ENCODE results near the gene PTCH1. TPM values are rescaled to one million over a fixed set of nuclear protein-coding genes. Genes with fewer than 3 reads are reported as not detected.

The PTCH1 gene
- total and polyA plus RNA-seq, 8 donors: 3.9 to 53.3 (median 23.5) TPM

DNA sequence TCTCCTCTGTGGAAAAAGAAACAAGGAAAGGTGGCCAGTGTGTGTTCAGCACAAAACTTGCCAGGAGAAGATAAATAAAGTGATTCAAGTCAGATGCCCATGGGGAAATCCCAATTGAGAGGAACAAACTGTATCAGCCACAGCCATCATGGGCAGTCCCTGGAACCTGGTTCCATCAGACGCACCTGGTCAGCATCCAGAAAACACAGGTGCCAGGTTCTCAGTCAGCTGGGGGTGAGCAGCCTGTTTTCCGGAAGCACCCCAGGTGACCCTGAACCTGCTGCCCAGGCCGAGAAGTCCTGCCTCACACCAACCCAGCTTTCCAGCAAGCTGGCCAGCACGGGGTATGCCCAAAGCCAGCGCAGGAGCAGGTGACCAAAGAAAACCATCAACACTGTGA, 30.5 kb downstream of the PTCH1 start:
- Histone ChIP-seq H3K27ac (peak overlapping the region; percentile 54 to 73 (median 64)), H3K36me3 (peaks cover 0 to 7% (median 2%) of the 10 kb centered on the region in 4 donors), H3K4me1 (peaks cover 18 to 56% (median 39%) of the 10 kb centered on the region in 4 donors), H3K4me3 (no peak overlapping the region), H3K27me3 (no peaks in the 10 kb centered on the region), H3K9me3 (no peaks in the 10 kb centered on the region)
- 17 to 46% (median 32%) methylated on average over 5 of the region's 5 CpGs for WGBS, 5 donors
- TF ChIP-seq EP300 (IDR thresholded peaks at IDR 0.05) (no peak), POLR2AphosphoS5 (IDR thresholded peaks at IDR 0.05) (peak in 2 of 3 donors; percentile 75 to 83)
- intact Hi-C loops (cut with DNase I; ENCODE audit: low total_unique reads): no loop called here
- DNase-seq: peak; percentile 46 to 94

DNA sequence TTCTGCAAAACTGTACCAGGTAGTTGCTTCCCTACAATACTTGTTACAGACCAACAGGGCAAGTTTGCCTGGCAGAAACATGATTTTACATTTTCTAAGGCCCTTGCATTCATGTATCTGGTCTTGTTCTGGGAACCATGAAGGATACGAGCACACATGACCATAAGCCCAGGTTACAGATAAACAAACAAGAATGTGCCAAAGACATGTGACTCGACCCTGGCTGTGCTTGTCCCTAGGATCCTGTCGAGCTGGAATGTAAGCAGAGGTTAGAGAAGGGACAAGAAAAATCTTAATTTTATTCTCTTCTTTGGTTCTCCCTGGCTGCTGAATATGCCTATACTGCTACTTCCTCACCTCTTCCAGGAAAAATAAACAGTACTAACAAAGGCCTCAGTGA, 32.5 kb downstream of the PTCH1 start:
- WGBS, 5 donors: 23 to 38% (median 33%) methylated on average over 3 of the region's 3 CpGs
- H3K9me3 ChIP-seq: no peaks in the 10 kb centered on the region
- H3K4me1 ChIP-seq: peaks cover 18 to 50% (median 39%) of the 10 kb centered on the region in 4 donors
- no peak overlapping the region for H3K4me3 ChIP-seq
- peaks cover 8 to 27% (median 15%) of the 10 kb centered on the region in 4 donors for H3K36me3 ChIP-seq
- TF ChIP-seq POLR2A (IDR thresholded peaks at IDR 0.05): no peak
- TF ChIP-seq, protein P1, sequence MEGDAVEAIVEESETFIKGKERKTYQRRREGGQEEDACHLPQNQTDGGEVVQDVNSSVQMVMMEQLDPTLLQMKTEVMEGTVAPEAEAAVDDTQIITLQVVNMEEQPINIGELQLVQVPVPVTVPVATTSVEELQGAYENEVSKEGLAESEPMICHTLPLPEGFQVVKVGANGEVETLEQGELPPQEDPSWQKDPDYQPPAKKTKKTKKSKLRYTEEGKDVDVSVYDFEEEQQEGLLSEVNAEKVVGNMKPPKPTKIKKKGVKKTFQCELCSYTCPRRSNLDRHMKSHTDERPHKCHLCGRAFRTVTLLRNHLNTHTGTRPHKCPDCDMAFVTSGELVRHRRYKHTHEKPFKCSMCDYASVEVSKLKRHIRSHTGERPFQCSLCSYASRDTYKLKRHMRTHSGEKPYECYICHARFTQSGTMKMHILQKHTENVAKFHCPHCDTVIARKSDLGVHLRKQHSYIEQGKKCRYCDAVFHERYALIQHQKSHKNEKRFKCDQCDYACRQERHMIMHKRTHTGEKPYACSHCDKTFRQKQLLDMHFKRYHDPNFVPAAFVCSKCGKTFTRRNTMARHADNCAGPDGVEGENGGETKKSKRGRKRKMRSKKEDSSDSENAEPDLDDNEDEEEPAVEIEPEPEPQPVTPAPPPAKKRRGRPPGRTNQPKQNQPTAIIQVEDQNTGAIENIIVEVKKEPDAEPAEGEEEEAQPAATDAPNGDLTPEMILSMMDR (IDR thresholded peaks at IDR 0.05): no peak
- no peak for TF ChIP-seq EP300 (IDR thresholded peaks at IDR 0.05)
- TF ChIP-seq POLR2AphosphoS5 (IDR thresholded peaks at IDR 0.05): no peak
- intact Hi-C loops (cut with DNase I; ENCODE audit: low total_unique reads): no loop called here
- no peak for DNase-seq
- peak overlapping the region in 3 of 5 donors; percentile 14 to 73 (median 66) for H3K27ac ChIP-seq
- H3K27me3 ChIP-seq: no peaks in the 10 kb centered on the region

GRCh38 chr9:95483431-95483830, 33.3 kb downstream of the PTCH1 start:
- intact Hi-C loops (cut with DNase I; ENCODE audit: low total_unique reads): no loop called here
- Histone ChIP-seq H3K4me3 (no peak overlapping the region), H3K9me3 (no peaks in the 10 kb centered on the region), H3K27me3 (no peaks in the 10 kb centered on the region), H3K27ac (peak overlapping the region in 1 of 5 donors; percentile 24), H3K36me3 (peaks cover 15 to 35% (median 23%) of the 10 kb centered on the region in 4 donors), H3K4me1 (peaks cover 18 to 46% (median 39%) of the 10 kb centered on the region in 4 donors)
- WGBS, 5 donors: 79 to 95% (median 90%) methylated on average over 6 of the region's 6 CpGs
- TF ChIP-seq, protein P1 (IDR thresholded peaks at IDR 0.05): no peak
- TF ChIP-seq POLR2A (IDR thresholded peaks at IDR 0.05) (no peak), EP300 (IDR thresholded peaks at IDR 0.05) (no peak), POLR2AphosphoS5 (IDR thresholded peaks at IDR 0.05) (no peak)
- DNase-seq: no peak

GRCh38 chr9:95482621-95483020, 34.1 kb downstream of the PTCH1 start:
- WGBS, 5 donors: 82 to 93% (median 91%) methylated on average over 3 of the region's 3 CpGs
- no peak for DNase-seq
- H3K36me3 ChIP-seq: peaks cover 20 to 43% (median 31%) of the 10 kb centered on the region in 4 donors
- intact Hi-C loops (cut with DNase I; ENCODE audit: low total_unique reads): no loop called here
- no peak overlapping the region for H3K4me3 ChIP-seq
- no peaks in the 10 kb centered on the region for H3K9me3 ChIP-seq
- TF ChIP-seq EP300 (IDR thresholded peaks at IDR 0.05): no peak
- no peak for TF ChIP-seq POLR2AphosphoS5 (IDR thresholded peaks at IDR 0.05)
- TF ChIP-seq POLR2A (IDR thresholded peaks at IDR 0.05): no peak
- TF ChIP-seq, protein P1 (IDR thresholded peaks at IDR 0.05): no peak
- no peaks in the 10 kb centered on the region for H3K27me3 ChIP-seq
- peaks cover 16 to 46% (median 38%) of the 10 kb centered on the region in 4 donors for H3K4me1 ChIP-seq
- H3K27ac ChIP-seq: no peak overlapping the region

DNA sequence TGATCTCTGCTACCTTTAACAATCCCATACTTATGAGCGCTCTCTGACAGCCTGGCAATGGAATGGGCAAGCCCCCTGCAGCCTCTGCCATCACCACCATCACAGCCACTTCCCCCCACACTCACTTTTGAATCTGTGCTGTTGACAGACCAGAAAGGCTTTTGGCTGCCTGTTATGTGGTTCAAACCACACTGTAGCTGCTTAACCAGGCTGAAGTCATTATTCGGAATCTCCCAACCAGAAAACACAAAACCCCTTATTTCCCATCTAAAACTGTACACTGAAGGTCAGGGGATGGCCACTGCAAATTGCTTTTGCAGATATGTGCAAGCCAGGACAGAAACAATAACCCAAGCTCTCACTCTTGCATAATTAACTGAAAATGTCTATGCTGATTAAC, 35.8 kb downstream of the PTCH1 start:
- intact Hi-C loops (cut with DNase I; ENCODE audit: low total_unique reads): no loop called here
- Histone ChIP-seq H3K4me3 (no peak overlapping the region), H3K27me3 (no peaks in the 10 kb centered on the region), H3K27ac (no peak overlapping the region), H3K36me3 (peaks cover 30 to 60% (median 47%) of the 10 kb centered on the region in 4 donors), H3K9me3 (no peaks in the 10 kb centered on the region), H3K4me1 (peaks cover 0 to 30% (median 25%) of the 10 kb centered on the region in 4 donors)
- 82 to 88% (median 86%) methylated on average over 2 of the region's 2 CpGs for WGBS, 5 donors
- no peak for DNase-seq
- TF ChIP-seq POLR2A (IDR thresholded peaks at IDR 0.05) (no peak), EP300 (IDR thresholded peaks at IDR 0.05) (no peak), POLR2AphosphoS5 (IDR thresholded peaks at IDR 0.05) (no peak)
- TF ChIP-seq, protein P1 (IDR thresholded peaks at IDR 0.05): no peak
